GM06990 (cell line): Measurements from ENCODE around the gene DNAI1.
A peak's percentile ranks its signal among the peaks of the same experiment; 100 is the strongest.
"Not testable (repeated sequence)": the region's sequence is repeated elsewhere in the genome, so short reads cannot be mapped to it uniquely, and the experiment has no call there.

ENCODE experiments used
- DNase-seq: peaks from one replicate; pipeline ENCODE4 v3.0.0-alpha.2; 2011; ENCODE audit not compliant: insufficient read length; ENCODE audit errors: extremely low read depth
- H3K27me3 ChIP-seq: replicated peaks from 2 replicates; pipeline ENCODE4 v1.6.0; 2011; ENCODE audit warnings: low read length; ENCODE audit not compliant: control insufficient read depth, insufficient read depth
- H3K36me3 ChIP-seq: 2 replicates; pipeline ENCODE4 v1.5.1; 2011; ENCODE audit warnings: low read length; ENCODE audit not compliant: control insufficient read depth, insufficient read depth
- H3K4me3 ChIP-seq: replicated peaks from 2 replicates; pipeline ENCODE4 v1.5.1; 2011; ENCODE audit warnings: low read depth, mild to moderate bottlenecking, control low read depth, low read length
- TF ChIP-seq, protein P1 (sequence below): IDR thresholded peaks from 2 replicates; pipeline ENCODE4 v1.5.1; 2011; ENCODE audit warnings: low read length, control low read depth, mild to moderate bottlenecking, inconsistent platforms; ENCODE audit not compliant: insufficient read depth, poor library complexity, severe bottlenecking

The DNAI1 gene

DNA sequence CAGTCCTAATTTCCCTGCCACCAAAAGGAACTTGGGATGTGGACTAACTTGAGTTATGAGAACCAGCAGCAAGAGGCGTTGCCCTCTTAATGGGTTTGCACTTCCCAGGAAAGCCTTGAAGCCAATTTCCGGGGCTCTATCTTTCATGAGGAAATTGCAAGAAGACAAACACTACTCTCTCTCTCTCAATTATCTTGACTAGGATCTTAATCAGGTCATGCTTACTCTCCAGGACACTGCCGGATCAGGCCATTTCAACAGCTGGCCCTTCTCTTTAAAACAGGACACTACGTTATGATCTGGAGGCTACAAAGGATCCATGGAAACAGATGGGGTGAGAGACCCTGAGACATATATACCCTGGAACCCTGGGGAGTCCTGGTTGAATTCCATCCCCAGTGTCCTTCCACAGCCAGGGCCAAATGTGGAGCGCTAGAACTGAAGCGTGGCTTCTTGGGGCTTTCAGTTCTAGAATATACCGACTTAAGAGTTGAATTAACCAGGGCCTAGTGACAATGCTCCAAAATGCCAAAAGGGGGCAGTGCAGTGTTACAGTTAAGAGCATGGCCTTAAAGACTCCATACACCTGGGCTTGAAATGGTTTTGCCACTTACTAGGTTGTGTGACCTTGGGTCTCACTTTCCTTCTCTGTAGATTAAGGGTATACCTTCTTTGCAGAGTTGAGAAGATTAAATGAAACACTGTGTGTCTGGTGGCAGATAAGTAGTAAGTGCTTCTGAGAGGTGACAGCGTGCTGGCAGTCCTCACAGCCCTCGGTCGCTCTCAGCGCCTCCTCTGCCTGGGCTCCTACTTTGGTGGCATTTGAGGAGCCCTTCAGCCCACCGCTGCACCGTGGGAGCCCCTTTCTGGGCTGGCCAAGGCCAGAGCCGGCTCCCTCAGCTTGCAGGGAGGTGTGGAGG is 21.3 kb upstream of the DNAI1 start:
- H3K36me3 ChIP-seq, result no peaks in the 10 kb centered on the region
- TF ChIP-seq, protein P1, sequence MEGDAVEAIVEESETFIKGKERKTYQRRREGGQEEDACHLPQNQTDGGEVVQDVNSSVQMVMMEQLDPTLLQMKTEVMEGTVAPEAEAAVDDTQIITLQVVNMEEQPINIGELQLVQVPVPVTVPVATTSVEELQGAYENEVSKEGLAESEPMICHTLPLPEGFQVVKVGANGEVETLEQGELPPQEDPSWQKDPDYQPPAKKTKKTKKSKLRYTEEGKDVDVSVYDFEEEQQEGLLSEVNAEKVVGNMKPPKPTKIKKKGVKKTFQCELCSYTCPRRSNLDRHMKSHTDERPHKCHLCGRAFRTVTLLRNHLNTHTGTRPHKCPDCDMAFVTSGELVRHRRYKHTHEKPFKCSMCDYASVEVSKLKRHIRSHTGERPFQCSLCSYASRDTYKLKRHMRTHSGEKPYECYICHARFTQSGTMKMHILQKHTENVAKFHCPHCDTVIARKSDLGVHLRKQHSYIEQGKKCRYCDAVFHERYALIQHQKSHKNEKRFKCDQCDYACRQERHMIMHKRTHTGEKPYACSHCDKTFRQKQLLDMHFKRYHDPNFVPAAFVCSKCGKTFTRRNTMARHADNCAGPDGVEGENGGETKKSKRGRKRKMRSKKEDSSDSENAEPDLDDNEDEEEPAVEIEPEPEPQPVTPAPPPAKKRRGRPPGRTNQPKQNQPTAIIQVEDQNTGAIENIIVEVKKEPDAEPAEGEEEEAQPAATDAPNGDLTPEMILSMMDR, result peak; percentile 70
- no peak overlapping the region for H3K4me3 ChIP-seq
- peak; percentile 22 for DNase-seq
- no peaks in the 10 kb centered on the region for H3K27me3 ChIP-seq

DNA sequence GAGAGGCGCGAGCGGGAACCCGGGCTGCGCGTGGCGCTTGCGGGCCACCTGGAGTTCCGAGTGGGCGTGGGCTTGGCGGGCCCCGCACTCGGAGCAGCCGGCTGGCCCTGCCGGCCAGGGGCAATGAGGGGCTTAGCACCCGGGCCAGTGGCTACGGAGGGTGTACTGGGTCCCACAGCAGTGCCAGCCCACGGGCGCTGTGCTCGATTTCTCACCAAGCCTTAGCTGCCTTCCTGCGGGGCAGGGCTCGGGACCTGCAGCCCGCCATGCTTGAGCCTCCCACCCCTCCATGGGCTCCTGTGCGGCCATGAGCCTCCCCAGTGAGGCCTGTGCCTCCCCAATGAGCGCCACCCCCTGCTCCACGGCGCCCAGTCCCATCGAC is 20.7 kb upstream of the DNAI1 start:
- DNase-seq, H3K27me3 ChIP-seq, H3K36me3 ChIP-seq, H3K4me3 ChIP-seq: not testable (repeated sequence)

DNA sequence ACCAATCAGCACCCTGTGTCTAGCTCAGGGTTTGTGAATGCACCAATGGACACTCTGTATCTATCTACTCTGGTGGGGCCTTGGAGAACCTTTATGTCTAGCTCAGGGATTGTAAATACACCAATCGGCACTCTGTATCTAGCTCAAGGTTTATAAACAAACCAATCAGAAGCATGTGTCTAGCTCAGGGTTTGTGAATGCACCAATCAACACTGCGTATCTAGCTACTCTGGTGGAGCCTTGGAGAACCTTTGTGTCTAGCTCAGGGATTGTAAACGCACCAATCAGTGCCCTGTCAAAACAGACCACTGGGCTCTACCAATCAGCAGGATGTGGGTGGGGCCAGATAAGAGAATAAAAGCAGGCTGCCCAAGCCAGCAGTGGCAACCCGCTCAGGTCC is 20.1 kb upstream of the DNAI1 start:
- DNase-seq, H3K27me3 ChIP-seq, H3K4me3 ChIP-seq, H3K36me3 ChIP-seq: not testable (repeated sequence)

DNA sequence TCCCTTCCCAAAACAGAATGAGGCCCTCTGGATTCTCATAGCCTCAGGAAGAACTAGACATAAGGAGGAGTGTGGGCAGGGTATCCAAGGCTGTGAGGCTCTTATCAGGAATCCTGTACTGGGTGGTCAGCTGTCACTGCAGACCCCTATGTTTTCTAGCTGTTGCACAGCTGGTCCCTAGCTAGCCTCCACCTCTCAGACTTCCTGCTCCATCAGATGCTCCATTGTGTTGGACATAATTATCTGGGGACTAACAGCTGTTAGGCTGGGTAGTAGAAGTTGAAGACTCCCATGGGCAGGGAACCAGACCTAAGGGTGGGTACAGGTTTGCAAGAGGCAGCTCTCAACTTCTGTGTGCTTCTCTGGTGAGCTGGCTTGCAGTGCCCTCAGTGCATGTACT is 18.6 kb upstream of the DNAI1 start:
- DNase-seq, result no peak
- Histone ChIP-seq H3K4me3 (no peak overlapping the region), H3K36me3 (no peaks in the 10 kb centered on the region), H3K27me3 (0 out of 2 replicates have a peak, but pooled peaks cover 1% of the 10 kb centered on the region)
- TF ChIP-seq, protein P1, result no peak

DNA sequence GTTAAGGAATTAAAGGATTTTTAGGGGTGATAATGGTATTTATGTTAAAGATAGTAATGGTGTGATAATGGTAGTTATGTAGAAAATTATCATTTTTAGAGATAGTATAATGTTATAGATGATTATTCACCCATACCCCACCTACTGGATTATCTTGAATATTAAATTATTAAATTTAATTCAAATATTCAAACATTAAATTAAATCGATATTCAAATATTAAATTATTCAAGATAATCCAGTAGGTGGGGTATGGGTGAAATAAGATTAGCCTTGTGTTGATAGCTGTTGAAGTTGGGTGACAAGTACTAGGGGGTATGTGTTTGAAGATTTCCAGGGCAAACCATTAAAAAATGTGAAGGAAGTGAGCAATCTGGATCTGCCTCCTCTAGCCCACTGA is 15.8 kb upstream of the DNAI1 start:
- Histone ChIP-seq H3K36me3 (no peaks in the 10 kb centered on the region), H3K4me3 (no peak overlapping the region), H3K27me3 (peaks cover 3% of the 10 kb centered on the region; the same call in 1 of the 2 replicates)
- no peak for DNase-seq
- TF ChIP-seq, protein P1, result no peak

DNA sequence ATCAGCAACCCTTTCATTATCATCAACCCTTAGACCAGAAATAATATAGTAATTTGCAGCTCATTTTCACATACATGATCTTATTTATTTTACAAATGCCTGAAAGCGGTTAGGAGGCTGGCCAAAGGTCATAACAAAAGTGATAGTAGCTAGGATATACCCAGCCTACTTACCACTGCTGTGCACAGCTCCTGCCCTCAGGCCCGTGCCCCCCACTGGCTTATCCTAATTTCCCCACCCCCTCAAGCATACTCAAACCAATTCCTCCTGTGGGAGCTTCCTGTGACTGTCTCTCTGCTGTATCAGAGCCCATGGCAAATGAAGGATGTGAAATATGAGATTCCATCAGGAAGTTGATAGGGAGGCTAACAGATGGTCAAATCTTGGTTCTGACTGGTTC is 15.1 kb upstream of the DNAI1 start:
- DNase-seq, result no peak
- no peaks in the 10 kb centered on the region for H3K36me3 ChIP-seq
- H3K27me3 ChIP-seq, result peaks cover 3% of the 10 kb centered on the region; the same call in 1 of the 2 replicates
- H3K4me3 ChIP-seq, result no peak overlapping the region
- TF ChIP-seq, protein P1, result no peak
